GM23338 (cell line): ENCODE results near the gene TRIM25. TPM values are rescaled to one million over a fixed set of nuclear protein-coding genes. Genes with fewer than 3 reads are reported as not detected.

ENCODE experiments used
- ATAC-seq: fragments of 200-7000 bp; cut with Tn5 transposase; 3 replicates; pipeline ENCODE4 v1.9.1; 2020
- DNase-seq: peaks from one replicate; pipeline ENCODE4 v3.0.0-alpha.2; 2015; ENCODE audit warnings: low spot score
- H2AFZ ChIP-seq: fragments of 200-600 bp; sonication (generic); 2 replicates; pipeline ENCODE4 v1.8.0; 2016; ENCODE audit warnings: antibody characterized with exemption, mild to moderate bottlenecking, moderate library complexity
- H3F3A ChIP-seq: fragments of 200-600 bp; sonication (generic); replicated peaks from 2 replicates; pipeline ENCODE4 v1.8.0; 2017; ENCODE audit warnings: antibody characterized with exemption, mixed run types, low read depth
- H3K27ac ChIP-seq: fragments of 200-600 bp; sonication (generic); 2 replicates; pipeline ENCODE4 v1.6.1; 2016; ENCODE audit warnings: low read depth
- H3K27me3 ChIP-seq: fragments of 200-600 bp; sonication (generic); 2 replicates; pipeline ENCODE4 v1.8.0; 2016; ENCODE audit warnings: mild to moderate bottlenecking, mixed run types, moderate library complexity; ENCODE audit not compliant: insufficient read depth
- H3K36me3 ChIP-seq: fragments of 200-600 bp; sonication (generic); 2 replicates; pipeline ENCODE4 v1.8.0; 2016; ENCODE audit warnings: mild to moderate bottlenecking; ENCODE audit not compliant: insufficient read depth
- H3K4me1 ChIP-seq: fragments of 200-600 bp; sonication (generic); 2 replicates; pipeline ENCODE4 v1.8.0; 2016; ENCODE audit warnings: mild to moderate bottlenecking, moderate library complexity; ENCODE audit not compliant: insufficient read depth
- H3K4me2 ChIP-seq: fragments of 200-600 bp; sonication (generic); 2 replicates; pipeline ENCODE4 v1.7.1; 2017; ENCODE audit warnings: mixed run types
- H3K4me3 ChIP-seq: fragments of 200-600 bp; sonication (generic); 2 replicates; pipeline ENCODE4 v1.6.1; 2016; ENCODE audit warnings: mixed run types
- H3K79me2 ChIP-seq: fragments of 200-600 bp; sonication (generic); replicated peaks from 2 replicates; pipeline ENCODE4 v1.8.0; 2017; ENCODE audit warnings: mild to moderate bottlenecking; ENCODE audit not compliant: insufficient read depth
- H3K9me2 ChIP-seq: fragments of 200-600 bp; sonication (generic); 2 replicates; pipeline ENCODE4 v1.8.0; 2017; ENCODE audit not compliant: insufficient read depth
- H4K20me1 ChIP-seq: fragments of 200-600 bp; sonication (generic); replicated peaks from 2 replicates; pipeline ENCODE4 v1.8.0; 2017; ENCODE audit warnings: mild to moderate bottlenecking; ENCODE audit not compliant: insufficient read depth
- H3K27ac Mint-ChIP-seq: 2 replicates; pipeline ENCODE4 v1.8.0; 2020; ENCODE audit warnings: inconsistent platforms, mild to moderate bottlenecking, moderate library complexity, mixed read lengths
- H3K27me3 Mint-ChIP-seq: 3 replicates; pipeline ENCODE4 v1.8.0; 2022; ENCODE audit warnings: low read depth, mild to moderate bottlenecking, moderate library complexity, mixed read lengths, inconsistent platforms; ENCODE audit not compliant: insufficient read depth, poor library complexity
- H3K36me3 Mint-ChIP-seq: 3 replicates; pipeline ENCODE4 v1.8.0; 2021; ENCODE audit warnings: low read depth, mild to moderate bottlenecking, inconsistent platforms, moderate library complexity, mixed read lengths
- H3K4me1 Mint-ChIP-seq: 3 replicates; pipeline ENCODE4 v1.8.0; 2020; ENCODE audit warnings: mild to moderate bottlenecking, inconsistent platforms, mixed read lengths
- H3K4me3 Mint-ChIP-seq: 3 replicates; pipeline ENCODE4 v1.8.0; 2021; ENCODE audit warnings: moderate library complexity, mild to moderate bottlenecking, inconsistent platforms, mixed read lengths
- H3K9me3 Mint-ChIP-seq: 3 replicates; pipeline ENCODE4 v1.8.0; 2020; ENCODE audit warnings: moderate library complexity, mild to moderate bottlenecking, inconsistent platforms, mixed read lengths
- EZH2phosphoT487 ChIP-seq: fragments of 200-600 bp; sonication (generic); IDR thresholded peaks from one replicate; pipeline ENCODE4 v1.8.1; 2018; ENCODE audit warnings: antibody characterized with exemption; ENCODE audit not compliant: unreplicated experiment
- JUNB ChIP-seq: IDR thresholded peaks from one replicate; pipeline ENCODE4 v1.6.1; 2016; ENCODE audit warnings: antibody characterized with exemption; ENCODE audit not compliant: unreplicated experiment
- POLR2AphosphoS5 ChIP-seq: IDR thresholded peaks from 2 replicates; pipeline ENCODE4 v1.6.1; 2016; ENCODE audit warnings: antibody characterized with exemption, low read depth
- ZNF114 ChIP-seq: fragments of 250-450 bp; sonication (Bioruptor Pico); IDR thresholded peaks from 2 replicates; pipeline ENCODE4 v1.5.0; 2020; ENCODE audit warnings: mild to moderate bottlenecking, moderate library complexity
- polyA plus RNA-seq: library from polyadenylated mRNA; unstranded; fragments of >200 nt; fragmentation: Nextera tagmentation; extraction: Ambion mirVana; gene quantifications from 2 replicates; pipeline ENCODE4 v1.2.1, GENCODE V29; 2016
- total RNA-seq: library from RNA; depleted of rRNA; stranded (reverse); fragments of >200 nt; shearing (Covaris generic); gene quantifications from 2 replicates; pipeline ENCODE4 v1.2.3, GENCODE V29; 2014
- TF ChIP-seq, protein P1 (sequence below): fragments of 250-450 bp; sonication (Bioruptor Pico); IDR thresholded peaks from 2 replicates; pipeline ENCODE4 v1.5.0; 2020; ENCODE audit warnings: mild to moderate bottlenecking, moderate library complexity
- TF ChIP-seq, protein P2 (sequence below): IDR thresholded peaks from 2 replicates; pipeline ENCODE4 v1.6.1; 2016; ENCODE audit warnings: antibody characterized with exemption
- TF ChIP-seq, protein P3 (sequence below): IDR thresholded peaks from one replicate; pipeline ENCODE4 v1.6.1; 2018; ENCODE audit warnings: antibody characterized with exemption; ENCODE audit not compliant: unreplicated experiment
- TF ChIP-seq, protein P4 (sequence below), 2 experiments: fragments of 200-600 bp in 1 of 2; sonication (generic) in 1 of 2; conservative IDR thresholded peaks; 2 replicates each; pipeline versions ENCODE4 v1.5.1 to v1.6.1; 2016 to 2017; ENCODE audit warnings: antibody characterized with exemption in 2 of 2, low read depth in 2 of 2, mild to moderate bottlenecking in 2 of 2, moderate library complexity in 1 of 2

TRIM25 gene
- total and polyA plus RNA-seq, 2 experiments from 2014 or later: 19.6 to 36.2 TPM

DNA sequence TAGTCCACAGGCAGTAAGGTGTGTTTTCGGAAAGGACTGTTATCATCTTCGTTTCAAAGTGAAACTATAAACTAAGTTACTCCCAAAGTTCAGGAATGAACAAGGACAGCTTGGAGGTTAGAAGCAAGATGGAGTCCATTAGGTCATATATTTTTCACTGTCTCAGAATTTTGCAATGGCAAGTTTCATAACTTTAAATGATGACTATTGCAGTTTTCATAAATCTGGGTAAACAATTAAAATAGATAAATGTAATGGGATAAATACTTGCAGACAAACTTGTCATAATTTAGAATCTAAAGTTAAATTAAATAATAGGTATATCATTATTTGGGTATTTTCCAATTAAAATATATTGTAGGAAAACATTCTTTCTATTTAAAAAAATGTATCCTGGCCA lies 14.7 kb upstream of the TRIM25 start:
- H3K79me2 ChIP-seq: no peaks in the 10 kb centered on the region
- no peak for DNase-seq
- Mint-ChIP-seq H3K4me3 (no peak overlapping the region), H3K36me3 (peaks cover 54% of the 10 kb centered on the region), H3K4me1 (peaks cover 26% of the 10 kb centered on the region), H3K27me3 (peaks cover 4% of the 10 kb centered on the region), H3K27ac (no peak overlapping the region), H3K9me3 (peaks cover 75% of the 10 kb centered on the region)
- H3K27ac ChIP-seq: no peak overlapping the region
- no peaks in the 10 kb centered on the region for H3K9me2 ChIP-seq
- no peak overlapping the region for H3K4me3 ChIP-seq
- H3K4me1 ChIP-seq: peaks cover 26% of the 10 kb centered on the region
- H4K20me1 ChIP-seq: no peaks in the 10 kb centered on the region
- no peaks in the 10 kb centered on the region for H3K27me3 ChIP-seq
- H2AFZ ChIP-seq: no peak overlapping the region
- H3K36me3 ChIP-seq: peaks cover 11% of the 10 kb centered on the region
- TF ChIP-seq EZH2phosphoT487 (no peak), POLR2AphosphoS5 (no peak)
- TF ChIP-seq, protein P1, sequence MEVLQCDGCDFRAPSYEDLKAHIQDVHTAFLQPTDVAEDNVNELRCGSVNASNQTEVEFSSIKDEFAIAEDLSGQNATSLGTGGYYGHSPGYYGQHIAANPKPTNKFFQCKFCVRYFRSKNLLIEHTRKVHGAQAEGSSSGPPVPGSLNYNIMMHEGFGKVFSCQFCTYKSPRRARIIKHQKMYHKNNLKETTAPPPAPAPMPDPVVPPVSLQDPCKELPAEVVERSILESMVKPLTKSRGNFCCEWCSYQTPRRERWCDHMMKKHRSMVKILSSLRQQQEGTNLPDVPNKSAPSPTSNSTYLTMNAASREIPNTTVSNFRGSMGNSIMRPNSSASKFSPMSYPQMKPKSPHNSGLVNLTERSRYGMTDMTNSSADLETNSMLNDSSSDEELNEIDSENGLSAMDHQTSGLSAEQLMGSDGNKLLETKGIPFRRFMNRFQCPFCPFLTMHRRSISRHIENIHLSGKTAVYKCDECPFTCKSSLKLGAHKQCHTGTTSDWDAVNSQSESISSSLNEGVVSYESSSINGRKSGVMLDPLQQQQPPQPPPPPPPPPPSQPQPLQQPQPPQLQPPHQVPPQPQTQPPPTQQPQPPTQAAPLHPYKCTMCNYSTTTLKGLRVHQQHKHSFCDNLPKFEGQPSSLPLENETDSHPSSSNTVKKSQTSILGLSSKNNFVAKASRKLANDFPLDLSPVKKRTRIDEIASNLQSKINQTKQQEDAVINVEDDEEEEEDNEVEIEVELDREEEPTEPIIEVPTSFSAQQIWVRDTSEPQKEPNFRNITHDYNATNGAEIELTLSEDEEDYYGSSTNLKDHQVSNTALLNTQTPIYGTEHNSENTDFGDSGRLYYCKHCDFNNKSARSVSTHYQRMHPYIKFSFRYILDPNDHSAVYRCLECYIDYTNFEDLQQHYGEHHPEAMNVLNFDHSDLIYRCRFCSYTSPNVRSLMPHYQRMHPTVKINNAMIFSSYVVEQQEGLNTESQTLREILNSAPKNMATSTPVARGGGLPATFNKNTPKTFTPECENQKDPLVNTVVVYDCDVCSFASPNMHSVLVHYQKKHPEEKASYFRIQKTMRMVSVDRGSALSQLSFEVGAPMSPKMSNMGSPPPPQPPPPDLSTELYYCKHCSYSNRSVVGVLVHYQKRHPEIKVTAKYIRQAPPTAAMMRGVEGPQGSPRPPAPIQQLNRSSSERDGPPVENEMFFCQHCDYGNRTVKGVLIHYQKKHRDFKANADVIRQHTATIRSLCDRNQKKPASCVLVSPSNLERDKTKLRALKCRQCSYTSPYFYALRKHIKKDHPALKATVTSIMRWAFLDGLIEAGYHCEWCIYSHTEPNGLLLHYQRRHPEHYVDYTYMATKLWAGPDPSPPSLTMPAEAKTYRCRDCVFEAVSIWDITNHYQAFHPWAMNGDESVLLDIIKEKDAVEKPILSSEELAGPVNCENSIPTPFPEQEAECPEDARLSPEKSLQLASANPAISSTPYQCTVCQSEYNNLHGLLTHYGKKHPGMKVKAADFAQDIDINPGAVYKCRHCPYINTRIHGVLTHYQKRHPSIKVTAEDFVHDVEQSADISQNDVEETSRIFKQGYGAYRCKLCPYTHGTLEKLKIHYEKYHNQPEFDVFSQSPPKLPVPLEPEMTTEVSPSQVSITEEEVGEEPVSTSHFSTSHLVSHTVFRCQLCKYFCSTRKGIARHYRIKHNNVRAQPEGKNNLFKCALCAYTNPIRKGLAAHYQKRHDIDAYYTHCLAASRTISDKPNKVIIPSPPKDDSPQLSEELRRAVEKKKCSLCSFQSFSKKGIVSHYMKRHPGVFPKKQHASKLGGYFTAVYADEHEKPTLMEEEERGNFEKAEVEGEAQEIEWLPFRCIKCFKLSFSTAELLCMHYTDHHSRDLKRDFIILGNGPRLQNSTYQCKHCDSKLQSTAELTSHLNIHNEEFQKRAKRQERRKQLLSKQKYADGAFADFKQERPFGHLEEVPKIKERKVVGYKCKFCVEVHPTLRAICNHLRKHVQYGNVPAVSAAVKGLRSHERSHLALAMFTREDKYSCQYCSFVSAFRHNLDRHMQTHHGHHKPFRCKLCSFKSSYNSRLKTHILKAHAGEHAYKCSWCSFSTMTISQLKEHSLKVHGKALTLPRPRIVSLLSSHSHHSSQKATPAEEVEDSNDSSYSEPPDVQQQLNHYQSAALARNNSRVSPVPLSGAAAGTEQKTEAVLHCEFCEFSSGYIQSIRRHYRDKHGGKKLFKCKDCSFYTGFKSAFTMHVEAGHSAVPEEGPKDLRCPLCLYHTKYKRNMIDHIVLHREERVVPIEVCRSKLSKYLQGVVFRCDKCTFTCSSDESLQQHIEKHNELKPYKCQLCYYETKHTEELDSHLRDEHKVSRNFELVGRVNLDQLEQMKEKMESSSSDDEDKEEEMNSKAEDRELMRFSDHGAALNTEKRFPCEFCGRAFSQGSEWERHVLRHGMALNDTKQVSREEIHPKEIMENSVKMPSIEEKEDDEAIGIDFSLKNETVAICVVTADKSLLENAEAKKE (CRISPR knock-in tag): no peak
- ATAC-seq: no peak
- 0 out of 2 replicates have a peak, but pooled peaks cover 3% of the 10 kb centered on the region for H3F3A ChIP-seq
- H3K4me2 ChIP-seq: no peak overlapping the region

DNA sequence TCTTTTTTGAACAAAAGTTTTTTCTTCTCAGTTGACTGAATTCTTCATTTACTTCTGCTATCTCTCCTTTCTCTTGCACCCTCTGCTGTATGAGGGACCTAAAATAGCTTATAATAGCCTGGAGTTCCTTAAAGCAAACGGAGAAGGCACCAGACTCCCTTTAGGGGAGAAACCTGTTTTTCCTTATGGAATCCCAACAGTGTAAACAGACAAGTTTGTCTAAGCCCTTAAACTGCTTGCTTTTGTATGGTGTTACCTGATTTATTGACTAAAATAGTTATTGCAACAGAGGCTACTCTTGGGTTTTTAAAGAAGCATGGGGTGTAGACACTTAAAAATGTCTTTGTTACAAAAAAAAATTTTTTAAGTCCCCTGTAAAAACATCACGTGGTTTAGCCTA lies 12.9 kb upstream of the TRIM25 start:
- H3K4me3 ChIP-seq: peak overlapping the region; percentile 25
- no peaks in the 10 kb centered on the region for H3K9me2 ChIP-seq
- H2AFZ ChIP-seq: no peak overlapping the region
- Mint-ChIP-seq H3K27ac (peak overlapping the region; percentile 85), H3K9me3 (peaks cover 57% of the 10 kb centered on the region), H3K4me3 (peak overlapping the region; percentile 30; the same call in 1 of the 3 replicates), H3K36me3 (peaks cover 36% of the 10 kb centered on the region; the same call in 2 of the 3 replicates), H3K27me3 (peaks cover 2% of the 10 kb centered on the region), H3K4me1 (peaks cover 26% of the 10 kb centered on the region)
- peak overlapping the region; percentile 87 for H3K27ac ChIP-seq
- H3K27me3 ChIP-seq: no peaks in the 10 kb centered on the region
- peaks cover 11% of the 10 kb centered on the region; the same call in 1 of the 2 replicates for H3K36me3 ChIP-seq
- no peaks in the 10 kb centered on the region for H4K20me1 ChIP-seq
- peaks cover 26% of the 10 kb centered on the region for H3K4me1 ChIP-seq
- peak overlapping the region; percentile 64 for H3K4me2 ChIP-seq
- H3K79me2 ChIP-seq: no peaks in the 10 kb centered on the region
- ATAC-seq: peak; percentile 59
- H3F3A ChIP-seq: 0 out of 2 replicates have a peak, but pooled peaks cover 3% of the 10 kb centered on the region
- peak; percentile 29 for DNase-seq
- no peak for TF ChIP-seq POLR2AphosphoS5
- TF ChIP-seq, protein P2, sequence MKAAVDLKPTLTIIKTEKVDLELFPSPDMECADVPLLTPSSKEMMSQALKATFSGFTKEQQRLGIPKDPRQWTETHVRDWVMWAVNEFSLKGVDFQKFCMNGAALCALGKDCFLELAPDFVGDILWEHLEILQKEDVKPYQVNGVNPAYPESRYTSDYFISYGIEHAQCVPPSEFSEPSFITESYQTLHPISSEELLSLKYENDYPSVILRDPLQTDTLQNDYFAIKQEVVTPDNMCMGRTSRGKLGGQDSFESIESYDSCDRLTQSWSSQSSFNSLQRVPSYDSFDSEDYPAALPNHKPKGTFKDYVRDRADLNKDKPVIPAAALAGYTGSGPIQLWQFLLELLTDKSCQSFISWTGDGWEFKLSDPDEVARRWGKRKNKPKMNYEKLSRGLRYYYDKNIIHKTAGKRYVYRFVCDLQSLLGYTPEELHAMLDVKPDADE: no peak
- TF ChIP-seq, protein P3, sequence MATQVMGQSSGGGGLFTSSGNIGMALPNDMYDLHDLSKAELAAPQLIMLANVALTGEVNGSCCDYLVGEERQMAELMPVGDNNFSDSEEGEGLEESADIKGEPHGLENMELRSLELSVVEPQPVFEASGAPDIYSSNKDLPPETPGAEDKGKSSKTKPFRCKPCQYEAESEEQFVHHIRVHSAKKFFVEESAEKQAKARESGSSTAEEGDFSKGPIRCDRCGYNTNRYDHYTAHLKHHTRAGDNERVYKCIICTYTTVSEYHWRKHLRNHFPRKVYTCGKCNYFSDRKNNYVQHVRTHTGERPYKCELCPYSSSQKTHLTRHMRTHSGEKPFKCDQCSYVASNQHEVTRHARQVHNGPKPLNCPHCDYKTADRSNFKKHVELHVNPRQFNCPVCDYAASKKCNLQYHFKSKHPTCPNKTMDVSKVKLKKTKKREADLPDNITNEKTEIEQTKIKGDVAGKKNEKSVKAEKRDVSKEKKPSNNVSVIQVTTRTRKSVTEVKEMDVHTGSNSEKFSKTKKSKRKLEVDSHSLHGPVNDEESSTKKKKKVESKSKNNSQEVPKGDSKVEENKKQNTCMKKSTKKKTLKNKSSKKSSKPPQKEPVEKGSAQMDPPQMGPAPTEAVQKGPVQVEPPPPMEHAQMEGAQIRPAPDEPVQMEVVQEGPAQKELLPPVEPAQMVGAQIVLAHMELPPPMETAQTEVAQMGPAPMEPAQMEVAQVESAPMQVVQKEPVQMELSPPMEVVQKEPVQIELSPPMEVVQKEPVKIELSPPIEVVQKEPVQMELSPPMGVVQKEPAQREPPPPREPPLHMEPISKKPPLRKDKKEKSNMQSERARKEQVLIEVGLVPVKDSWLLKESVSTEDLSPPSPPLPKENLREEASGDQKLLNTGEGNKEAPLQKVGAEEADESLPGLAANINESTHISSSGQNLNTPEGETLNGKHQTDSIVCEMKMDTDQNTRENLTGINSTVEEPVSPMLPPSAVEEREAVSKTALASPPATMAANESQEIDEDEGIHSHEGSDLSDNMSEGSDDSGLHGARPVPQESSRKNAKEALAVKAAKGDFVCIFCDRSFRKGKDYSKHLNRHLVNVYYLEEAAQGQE: no peak
- TF ChIP-seq JUNB: no peak
- TF ChIP-seq EZH2phosphoT487: no peak
- TF ChIP-seq, protein P4, sequence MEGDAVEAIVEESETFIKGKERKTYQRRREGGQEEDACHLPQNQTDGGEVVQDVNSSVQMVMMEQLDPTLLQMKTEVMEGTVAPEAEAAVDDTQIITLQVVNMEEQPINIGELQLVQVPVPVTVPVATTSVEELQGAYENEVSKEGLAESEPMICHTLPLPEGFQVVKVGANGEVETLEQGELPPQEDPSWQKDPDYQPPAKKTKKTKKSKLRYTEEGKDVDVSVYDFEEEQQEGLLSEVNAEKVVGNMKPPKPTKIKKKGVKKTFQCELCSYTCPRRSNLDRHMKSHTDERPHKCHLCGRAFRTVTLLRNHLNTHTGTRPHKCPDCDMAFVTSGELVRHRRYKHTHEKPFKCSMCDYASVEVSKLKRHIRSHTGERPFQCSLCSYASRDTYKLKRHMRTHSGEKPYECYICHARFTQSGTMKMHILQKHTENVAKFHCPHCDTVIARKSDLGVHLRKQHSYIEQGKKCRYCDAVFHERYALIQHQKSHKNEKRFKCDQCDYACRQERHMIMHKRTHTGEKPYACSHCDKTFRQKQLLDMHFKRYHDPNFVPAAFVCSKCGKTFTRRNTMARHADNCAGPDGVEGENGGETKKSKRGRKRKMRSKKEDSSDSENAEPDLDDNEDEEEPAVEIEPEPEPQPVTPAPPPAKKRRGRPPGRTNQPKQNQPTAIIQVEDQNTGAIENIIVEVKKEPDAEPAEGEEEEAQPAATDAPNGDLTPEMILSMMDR (conservative IDR thresholded peaks at IDR 0.05; ENCODE audit: low read depth in 2 of 2): no peak
- TF ChIP-seq ZNF114: no peak
